ENCODE data around the gene PRKAG2.

Gene PRKAG2

GRCh38 chr7:151883857-151884256, 6.9 kb upstream of the PRKAG2 start:
- no peaks in the 10 kb centered on the region for H3K9me2 ChIP-seq (replicated peaks; ENCODE audit: control insufficient read depth, low read length)
- no peak overlapping the region for H3K4me2 ChIP-seq (ENCODE audit: low read length)
- no peak for TF ChIP-seq EZH2phosphoT487 (IDR thresholded peaks at IDR 0.05; ENCODE audit: borderline replicate concordance, low read length)
- TF ChIP-seq CTCF (IDR thresholded peaks at IDR 0.05; ENCODE audit: low read depth, low read length, poor library complexity, severe bottlenecking), result no peak
- no peaks in the 10 kb centered on the region for H3K36me3 ChIP-seq (ENCODE audit: control insufficient read depth, low read length)
- no peaks in the 10 kb centered on the region for H3F3A ChIP-seq (ENCODE audit: control insufficient read depth, insufficient read depth)
- no peaks in the 10 kb centered on the region for H4K20me1 ChIP-seq (ENCODE audit: control insufficient read depth, insufficient read depth, low read depth, low read length)
- H3K27me3 ChIP-seq (ENCODE audit: control insufficient read depth, low read length), result peaks cover 16% of the 10 kb centered on the region; the same call in 1 of the 2 replicates
- no peaks in the 10 kb centered on the region for H3K9me3 ChIP-seq (ENCODE audit: control insufficient read depth, insufficient read depth, low read length)
- no peaks in the 10 kb centered on the region for H3K79me2 ChIP-seq (ENCODE audit: control insufficient read depth, low read length)
- no peaks in the 10 kb centered on the region for H3K4me1 ChIP-seq (ENCODE audit: control insufficient read depth, low read length)
- H3K4me3 ChIP-seq (ENCODE audit: low read length), result no peak overlapping the region
- H3K27ac ChIP-seq (ENCODE audit: low read depth, low read length), result no peak overlapping the region

GRCh38 chr7:151882734-151883133, 5.8 kb upstream of the PRKAG2 start:
- H3K4me3 ChIP-seq (ENCODE audit: low read length), result no peak overlapping the region
- H3K4me1 ChIP-seq (ENCODE audit: control insufficient read depth, low read length), result no peaks in the 10 kb centered on the region
- no peak overlapping the region for H3K4me2 ChIP-seq (ENCODE audit: low read length)
- peaks cover 5% of the 10 kb centered on the region; the same call in 1 of the 2 replicates for H4K20me1 ChIP-seq (ENCODE audit: control insufficient read depth, insufficient read depth, low read depth, low read length)
- no peaks in the 10 kb centered on the region for H3K9me2 ChIP-seq (replicated peaks; ENCODE audit: control insufficient read depth, low read length)
- no peaks in the 10 kb centered on the region for H3F3A ChIP-seq (ENCODE audit: control insufficient read depth, insufficient read depth)
- H3K9me3 ChIP-seq (ENCODE audit: control insufficient read depth, insufficient read depth, low read length), result no peaks in the 10 kb centered on the region
- no peaks in the 10 kb centered on the region for H3K36me3 ChIP-seq (ENCODE audit: control insufficient read depth, low read length)
- H3K79me2 ChIP-seq (ENCODE audit: control insufficient read depth, low read length), result no peaks in the 10 kb centered on the region
- H3K27me3 ChIP-seq (ENCODE audit: control insufficient read depth, low read length), result peaks cover 22% of the 10 kb centered on the region; the same call in 1 of the 2 replicates
- no peak overlapping the region for H3K27ac ChIP-seq (ENCODE audit: low read depth, low read length)
- no peak for TF ChIP-seq EZH2phosphoT487 (IDR thresholded peaks at IDR 0.05; ENCODE audit: borderline replicate concordance, low read length)
- TF ChIP-seq CTCF (IDR thresholded peaks at IDR 0.05; ENCODE audit: low read depth, low read length, poor library complexity, severe bottlenecking), result no peak

GRCh38 chr7:151880688-151881087, 3.8 kb upstream of the PRKAG2 start:
- no peak overlapping the region for H3K4me3 ChIP-seq (ENCODE audit: low read length)
- H3K4me2 ChIP-seq (ENCODE audit: low read length), result no peak overlapping the region
- H3K27me3 ChIP-seq (ENCODE audit: control insufficient read depth, low read length), result peaks cover 37% of the 10 kb centered on the region
- H3F3A ChIP-seq (ENCODE audit: control insufficient read depth, insufficient read depth), result no peaks in the 10 kb centered on the region
- peaks cover 5% of the 10 kb centered on the region; the same call in 1 of the 2 replicates for H4K20me1 ChIP-seq (ENCODE audit: control insufficient read depth, insufficient read depth, low read depth, low read length)
- no peaks in the 10 kb centered on the region for H3K79me2 ChIP-seq (ENCODE audit: control insufficient read depth, low read length)
- peaks cover 9% of the 10 kb centered on the region; the same call in 1 of the 2 replicates for H3K4me1 ChIP-seq (ENCODE audit: control insufficient read depth, low read length)
- H3K9me3 ChIP-seq (ENCODE audit: control insufficient read depth, insufficient read depth, low read length), result no peaks in the 10 kb centered on the region
- H3K9me2 ChIP-seq (replicated peaks; ENCODE audit: control insufficient read depth, low read length), result no peaks in the 10 kb centered on the region
- H3K36me3 ChIP-seq (ENCODE audit: control insufficient read depth, low read length), result no peaks in the 10 kb centered on the region
- H3K27ac ChIP-seq (ENCODE audit: low read depth, low read length), result no peak overlapping the region
- TF ChIP-seq EZH2phosphoT487 (IDR thresholded peaks at IDR 0.05; ENCODE audit: borderline replicate concordance, low read length), result no peak
- TF ChIP-seq CTCF (IDR thresholded peaks at IDR 0.05; ENCODE audit: low read depth, low read length, poor library complexity, severe bottlenecking), result no peak

Data from DOHH2 (cell line).